Epithelial cell of proximal tubule (primary cell): ENCODE measurements around the gene SRXN1. TPM values are rescaled to one million over a fixed set of nuclear protein-coding genes. Genes with fewer than 3 reads are reported as not detected.

Source experiments
- DNase-seq: peaks from one replicate; pipeline ENCODE4 v3.0.0-alpha.2; 2011; ENCODE audit warnings: low read depth
- H3K4me3 ChIP-seq: 2 replicates; pipeline ENCODE4 v1.5.1; 2011; ENCODE audit warnings: low read depth, mild to moderate bottlenecking, low read length
- CTCF ChIP-seq: conservative IDR thresholded peaks from 2 replicates; pipeline ENCODE4 v1.5.1; 2012; ENCODE audit warnings: low read depth, mild to moderate bottlenecking, low read length
- total RNA-seq: library from RNA; depleted of rRNA; stranded (reverse); fragments of >200 nt; gene quantifications from 2 replicates; pipeline ENCODE4 v1.2.3, GENCODE V29; 2015

Gene SRXN1
- total RNA-seq, 1 donor from 2014 or later = 35.4 TPM

GRCh38 chr20:650281-650680, 2.7 kb downstream of the SRXN1 start:
- no peak for DNase-seq
- TF ChIP-seq CTCF = no peak
- no peak overlapping the region for H3K4me3 ChIP-seq

GRCh38 chr20:647479-648019, 5.5 kb downstream of the SRXN1 start:
- no peak for DNase-seq
- TF ChIP-seq CTCF = no peak

GRCh38 chr20:646868-647233, 6.1 kb downstream of the SRXN1 start:
- no peak for TF ChIP-seq CTCF
- no peak overlapping the region for H3K4me3 ChIP-seq
- DNase-seq = no peak

More at GRCh38 chr20:647479-648019, 5.5 kb downstream of the SRXN1 start:
- H3K4me3 ChIP-seq = no peak overlapping the region

GRCh38 chr20:646107-646867, 6.7 kb downstream of the SRXN1 start:
- TF ChIP-seq CTCF = no peak
- DNase-seq = no peak
- H3K4me3 ChIP-seq = no peak overlapping the region

- H3K4me3 ChIP-seq = no peak overlapping the region
- peak; percentile 94 for TF ChIP-seq CTCF
- no peak for DNase-seq
These were observed 7.5 kb downstream of the SRXN1 start for GRCh38 chr20:645318-646106.

GRCh38 chr20:644692-645317, 8.2 kb downstream of the SRXN1 start:
- no peak for DNase-seq
- no peak for TF ChIP-seq CTCF
- H3K4me3 ChIP-seq = no peak overlapping the region
